ENCODE data around the gene ZNF765.
A peak's percentile ranks its signal among the peaks of the same experiment; 100 is the strongest.
"Not testable (repeated sequence)": the region's sequence is repeated elsewhere in the genome, so short reads cannot be mapped to it uniquely, and the experiment has no call there.

ZNF765 gene

GRCh38 chr19:53422551-53422950, 27.6 kb downstream of the ZNF765 start:
- DNase-seq, result no peak

DNA sequence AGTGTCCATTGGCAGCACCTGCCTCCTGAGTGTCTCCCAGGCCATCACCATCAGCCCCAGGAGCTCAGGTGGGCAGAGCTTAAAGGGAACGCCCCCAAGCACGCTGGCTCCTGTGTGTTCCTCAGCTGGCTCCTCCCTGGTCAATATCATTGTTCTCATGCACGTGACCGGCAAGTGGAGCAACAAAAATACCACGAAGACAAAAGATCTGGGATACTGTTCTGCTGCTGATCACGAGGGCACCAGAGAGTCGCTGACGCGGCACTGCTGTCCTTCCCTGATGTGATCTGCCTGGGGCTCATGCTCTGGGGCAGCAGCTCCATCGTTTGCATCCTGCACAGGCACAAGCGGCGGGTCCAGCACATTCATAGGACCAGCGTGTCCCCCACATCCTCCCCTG, 28.1 kb downstream of the ZNF765 start:
- not testable (repeated sequence) for DNase-seq

DNA sequence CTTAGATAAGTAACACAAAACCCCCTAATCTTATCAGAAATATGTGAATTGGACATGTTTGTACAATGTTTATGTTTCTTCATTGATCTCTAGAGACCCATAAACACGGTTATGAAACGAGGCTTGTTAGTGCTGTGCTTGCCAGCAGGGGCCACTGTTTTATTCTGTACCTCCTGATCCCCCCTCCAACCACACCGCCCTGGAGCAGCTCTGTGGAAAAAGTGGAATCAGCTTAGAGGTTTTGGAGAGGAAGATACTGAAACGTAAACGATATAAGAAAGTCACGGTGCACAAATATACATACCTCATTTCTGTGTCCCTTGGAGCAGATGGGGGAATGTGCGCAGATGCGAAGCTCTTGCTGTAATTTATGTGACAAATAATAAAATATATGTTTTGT, 28.7 kb downstream of the ZNF765 start:
- not testable (repeated sequence) for DNase-seq

DNA sequence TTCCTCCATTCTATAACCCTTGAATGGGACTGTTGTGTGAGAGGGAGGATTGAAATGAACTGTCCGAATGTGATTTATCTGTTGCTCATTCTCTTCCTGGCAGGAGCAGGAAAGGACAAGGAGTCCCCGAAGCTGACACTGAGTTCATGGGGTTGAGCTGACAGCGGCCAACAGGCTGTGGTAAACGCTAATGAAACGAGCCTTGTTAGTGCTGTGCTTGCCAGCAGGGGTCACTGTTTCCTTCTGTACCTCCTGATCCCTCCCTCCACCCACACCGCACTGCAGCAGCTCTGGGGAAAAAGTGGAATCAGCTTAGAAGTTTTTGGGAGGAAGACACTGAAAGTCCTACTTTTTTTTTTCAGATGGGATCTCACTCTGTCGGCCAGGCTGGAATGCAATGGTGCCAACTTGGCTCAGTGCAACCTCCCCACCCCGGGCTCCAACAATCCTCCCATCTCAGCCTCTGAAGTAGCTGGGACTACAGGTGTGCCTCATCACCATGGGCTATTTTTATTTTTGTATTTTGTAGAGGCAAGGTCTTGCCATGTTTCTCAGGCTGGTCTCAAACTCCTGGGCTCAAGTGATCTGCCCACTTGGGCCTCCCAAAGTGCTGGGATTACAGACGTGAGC, 30.1 kb downstream of the ZNF765 start:
- peak; percentile 72 for DNase-seq

DNA sequence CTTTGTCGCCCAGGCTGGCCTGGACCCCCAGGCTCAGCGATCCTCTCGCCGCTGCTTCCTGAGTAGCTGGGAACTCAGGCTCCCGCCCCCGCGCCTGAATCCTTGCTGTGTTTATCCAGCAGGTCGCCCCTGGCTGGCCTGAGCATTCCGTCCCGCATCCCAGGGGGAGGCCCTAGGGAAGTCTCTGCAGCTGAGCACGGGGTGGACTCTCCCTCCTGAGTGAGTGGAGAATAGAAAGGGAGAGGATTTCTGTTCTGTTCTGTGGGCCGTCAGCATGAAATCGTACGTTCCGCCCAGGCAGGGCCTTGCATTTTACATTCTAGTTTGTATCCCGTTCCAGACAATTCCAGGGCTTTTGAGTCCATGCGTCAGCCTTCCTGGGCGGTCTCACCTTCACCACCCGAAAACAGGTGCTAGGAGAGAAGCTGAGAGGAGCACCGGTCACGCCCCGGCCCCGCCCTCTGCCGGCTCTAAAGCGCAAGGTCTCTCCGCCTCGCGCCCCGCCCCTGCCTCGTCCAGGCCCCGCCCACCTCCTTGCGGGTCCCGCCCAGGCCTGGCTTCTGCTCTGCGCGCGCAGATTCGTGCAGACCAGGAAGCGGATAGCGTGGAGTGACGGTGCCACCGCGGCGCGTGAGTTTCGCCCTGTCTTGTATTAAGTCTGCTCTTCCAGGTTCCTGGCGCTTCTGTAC, 36.6 kb downstream of the ZNF765 start, which contains the start of gene ZNF761:
TSS of gene ZNF761 (plus strand) at position 586 of the 689 bp plus-strand sequence. CDS start 15,285 bp downstream, outside the sequence.
- peak; percentile 97 for DNase-seq

- DNase-seq, result no peak
These were observed 37.2 kb downstream of the ZNF765 start for GRCh38 chr19:53432088-53432661.

DNA sequence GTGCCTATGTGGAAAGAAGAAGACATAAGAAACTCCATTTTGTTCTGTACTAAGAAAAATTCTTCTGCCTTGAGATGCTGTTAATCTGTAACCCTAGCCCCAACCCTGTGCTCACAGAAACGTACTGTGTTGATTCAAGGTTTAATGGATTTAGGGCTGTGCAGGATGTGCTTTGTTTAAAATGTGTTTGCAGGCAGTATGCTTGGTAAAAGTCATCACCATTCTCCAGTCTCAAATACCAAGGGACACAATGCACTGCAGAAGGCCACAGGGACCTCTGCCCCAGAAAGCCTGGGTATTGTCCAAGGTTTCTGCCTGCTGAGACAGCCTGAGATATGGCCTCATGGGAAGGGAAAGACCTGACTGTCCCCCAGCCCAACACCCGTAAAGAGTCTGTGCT, 48.9 kb downstream of the ZNF765 start:
- not testable (repeated sequence) for DNase-seq

- DNase-seq, result not testable (repeated sequence)
These were observed 52.2 kb downstream of the ZNF765 start for GRCh38 chr19:53447196-53447595.

DNA sequence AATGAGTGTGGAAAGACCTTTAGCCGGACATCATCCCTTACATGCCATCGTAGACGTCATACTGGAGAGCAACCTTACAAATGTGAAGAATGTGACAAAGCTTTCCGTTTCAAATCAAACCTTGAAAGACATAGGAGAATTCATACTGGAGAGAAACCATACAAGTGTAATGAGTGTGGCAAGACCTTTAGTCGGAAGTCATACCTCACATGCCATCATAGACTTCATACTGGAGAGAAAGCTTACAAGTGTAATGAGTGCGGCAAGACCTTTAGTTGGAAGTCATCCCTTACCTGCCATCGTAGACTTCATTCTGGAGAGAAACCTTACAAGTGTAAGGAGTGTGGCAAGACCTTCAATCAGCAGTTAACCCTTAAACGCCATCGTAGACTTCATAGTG, 60.9 kb downstream of the ZNF765 start:
- no peak for DNase-seq

- DNase-seq, result not testable (repeated sequence)
These were observed 65.3 kb downstream of the ZNF765 start for GRCh38 chr19:53460131-53460721.

DNA sequence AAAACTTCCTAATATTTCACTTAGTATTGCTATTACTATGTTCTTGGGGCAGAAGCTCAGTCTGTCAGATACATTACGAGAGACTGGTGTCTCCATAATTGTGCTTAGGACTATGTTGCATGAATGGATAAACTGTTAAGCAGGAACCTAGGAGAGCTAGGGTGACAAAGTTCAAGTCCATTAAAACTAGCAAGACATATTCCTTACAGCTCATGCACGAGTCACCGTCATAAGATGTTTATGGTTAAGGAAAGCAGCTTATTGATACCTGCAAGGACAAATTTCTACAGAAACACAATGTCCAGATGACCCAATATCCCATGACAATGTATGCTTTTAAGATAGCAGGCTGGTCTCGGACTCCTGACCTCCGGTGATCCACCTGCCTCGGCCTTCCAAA, 66.9 kb downstream of the ZNF765 start:
- DNase-seq, result no peak

DNA sequence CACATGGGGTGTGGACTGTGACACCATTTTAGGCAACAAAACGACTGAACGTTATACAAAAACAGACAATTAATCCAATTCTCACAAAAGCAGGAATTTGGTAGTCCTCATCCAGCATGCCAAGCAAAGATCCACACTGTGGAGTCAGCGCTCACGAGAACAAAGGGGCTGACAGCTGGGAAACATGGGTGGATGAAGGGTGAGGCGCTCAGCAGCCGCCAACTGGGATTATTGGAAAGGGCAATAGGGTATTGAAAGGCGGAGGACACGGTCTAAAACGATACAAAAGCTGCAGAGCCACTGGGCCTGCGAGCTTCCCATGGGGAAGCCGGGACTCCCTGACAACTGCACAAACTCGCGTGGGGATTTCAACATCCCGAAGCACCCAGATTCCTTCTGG, 67.9 kb downstream of the ZNF765 start:
- DNase-seq, result no peak

DNA sequence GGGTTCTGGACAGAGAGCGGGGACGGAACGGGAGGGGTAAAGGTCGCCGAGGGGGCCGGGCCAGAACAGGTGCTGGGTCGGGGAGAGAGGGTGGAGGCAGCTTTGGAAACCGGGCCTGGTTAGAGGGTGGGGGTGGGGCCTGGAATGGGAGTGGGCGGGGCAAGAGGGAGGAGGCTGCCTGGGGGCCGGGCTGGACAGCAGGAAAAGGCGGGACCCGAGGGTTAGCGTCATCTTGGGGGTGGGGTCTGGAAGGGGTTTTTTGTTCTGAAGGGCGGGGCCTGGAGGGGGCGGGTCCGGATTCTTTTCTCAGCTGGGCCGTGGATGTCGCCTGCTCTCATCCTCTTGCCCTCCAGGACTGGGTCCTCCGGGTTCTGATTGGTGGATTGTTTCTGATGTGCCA, 68.3 kb downstream of the ZNF765 start:
- no peak for DNase-seq

GRCh38 chr19:53466726-53467484, 72.0 kb downstream of the ZNF765 start:
- no peak for DNase-seq

DNA sequence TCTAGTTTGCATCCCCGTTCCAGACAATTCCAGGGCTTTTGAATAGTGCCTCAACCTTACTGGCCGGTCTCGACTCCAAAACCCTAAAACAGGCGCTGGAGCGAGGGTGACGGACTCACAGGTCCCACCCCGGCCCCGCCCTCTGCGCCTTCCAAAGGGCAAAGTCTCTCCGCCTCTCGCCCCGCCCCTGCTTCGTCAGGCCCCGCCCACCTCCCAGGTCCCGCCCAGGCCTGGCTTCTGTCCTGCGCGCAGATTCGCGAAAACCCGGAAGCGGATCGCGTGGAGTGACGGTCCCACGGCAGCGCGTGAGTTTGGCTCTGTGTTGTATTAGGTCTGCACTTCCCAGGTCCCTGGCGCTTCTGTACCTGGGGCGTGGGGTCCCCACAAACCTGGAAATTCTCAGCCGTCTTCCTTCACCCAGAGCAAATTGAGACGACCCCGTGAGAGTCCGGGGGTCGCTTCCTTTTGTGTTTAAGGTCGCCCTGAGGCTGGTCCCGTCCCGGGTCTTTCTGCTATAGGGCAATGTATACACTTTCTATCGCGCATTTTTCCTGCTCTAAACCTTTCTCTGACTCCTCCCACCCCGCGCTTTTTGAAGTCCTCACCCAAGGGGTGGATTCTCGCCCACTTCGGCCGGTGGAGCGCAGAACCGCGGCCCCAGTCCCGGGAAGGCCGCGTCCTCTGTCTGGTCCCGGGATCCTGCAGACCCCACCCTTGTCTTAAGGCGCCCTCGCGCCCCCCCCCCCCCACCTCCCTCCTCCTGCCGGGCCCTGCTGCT, 72.7 kb downstream of the ZNF765 start, which contains the start of gene ZNF813:
TSS of gene ZNF813 (plus strand) at position 249 of the 778 bp plus-strand sequence. CDS start 16,090 bp downstream, outside the sequence.
- peak; percentile 96 for DNase-seq

DNA sequence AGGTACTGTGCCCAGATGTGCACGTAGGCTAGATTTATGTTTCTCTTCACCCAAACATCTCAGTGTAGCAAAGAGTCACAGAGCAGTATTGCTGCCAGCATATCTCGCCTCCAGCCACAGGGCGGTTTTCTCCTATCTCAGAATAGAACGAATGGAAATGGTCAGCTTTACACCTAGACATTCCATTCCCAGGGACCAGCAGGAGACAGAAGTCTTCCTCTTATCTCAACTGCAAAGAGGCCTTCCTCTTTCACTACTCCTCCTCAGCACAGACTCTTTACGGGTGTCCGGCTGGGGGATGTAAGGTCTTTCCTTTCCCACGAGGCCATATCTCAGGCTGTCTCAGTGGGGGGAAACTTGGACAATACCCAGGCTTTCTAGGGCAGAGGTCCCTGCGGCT, 73.7 kb downstream of the ZNF765 start:
- not testable (repeated sequence) for DNase-seq

GRCh38 chr19:53471916-53472315, 77.0 kb downstream of the ZNF765 start:
- DNase-seq, result no peak

DNA sequence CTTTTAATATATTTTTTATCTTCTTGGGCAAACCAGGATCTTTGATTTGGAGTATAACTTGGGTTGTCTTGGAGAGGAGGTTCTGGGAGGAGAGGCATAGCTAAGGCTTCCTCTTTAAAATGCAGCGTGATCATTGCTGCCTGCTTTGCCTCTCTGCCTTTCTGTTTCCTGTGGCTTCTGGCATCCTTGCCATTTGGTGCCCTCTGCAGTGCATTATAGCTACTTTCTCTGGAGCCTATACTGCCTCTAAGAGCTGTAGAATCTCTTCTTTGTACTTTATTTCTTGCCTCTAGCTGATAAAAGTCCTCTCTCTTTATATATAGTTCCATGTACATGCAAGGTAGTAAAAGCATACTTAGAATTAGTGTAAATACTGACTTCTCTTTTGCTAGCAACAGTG, 79.9 kb downstream of the ZNF765 start:
- DNase-seq, result not testable (repeated sequence)

DNA sequence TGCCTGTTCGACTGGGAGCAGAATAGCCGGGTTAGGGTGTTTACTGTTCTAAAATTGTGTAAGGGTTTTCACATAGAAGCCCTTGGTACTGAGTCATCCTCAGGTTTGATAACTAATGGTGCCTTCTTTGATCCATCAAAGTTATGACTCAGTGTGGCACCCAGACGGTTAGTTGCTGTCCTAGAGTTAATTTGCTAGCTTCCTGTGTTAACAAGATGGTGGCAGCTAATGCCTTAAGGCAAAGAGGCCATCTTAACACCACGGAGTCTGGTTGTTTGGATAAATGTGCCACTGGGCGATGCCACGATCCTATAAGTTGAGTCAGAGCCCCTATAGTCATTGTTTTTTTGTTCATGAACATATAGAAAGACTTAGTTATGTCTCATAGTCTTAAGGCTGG, 80.5 kb downstream of the ZNF765 start:
- not testable (repeated sequence) for DNase-seq

All from CD4-positive, alpha-beta T cell treated with Interleukin-10 for 1 hour (primary cell).